ENCODE results near the gene MAF.

The MAF gene

GRCh38 chr16:79593074-79593531 lies 7.4 kb downstream of the MAF start:
- in situ Hi-C loops (cut with MboI; ENCODE audit: low sequenced_read_pairs) = no loop called here

- in situ Hi-C loops (cut with MboI; ENCODE audit: low sequenced_read_pairs) = no loop called here
These were observed 8.4 kb downstream of the MAF start for GRCh38 chr16:79592186-79592585.

- in situ Hi-C loops (cut with MboI; ENCODE audit: low sequenced_read_pairs) = no loop called here
These were observed 10.9 kb downstream of the MAF start for GRCh38 chr16:79589601-79590102.

GRCh38 chr16:79587897-79588296 lies 12.6 kb downstream of the MAF start:
- in situ Hi-C loops (cut with MboI; ENCODE audit: low sequenced_read_pairs) = no loop called here

- in situ Hi-C loops (cut with MboI; ENCODE audit: low sequenced_read_pairs) = no loop called here
These were observed 13.2 kb downstream of the MAF start for GRCh38 chr16:79587296-79587695.

- in situ Hi-C loops (cut with MboI; ENCODE audit: low sequenced_read_pairs) = no loop called here
These were observed 17.7 kb downstream of the MAF start for GRCh38 chr16:79582789-79583188.

GRCh38 chr16:79580453-79581191 lies 19.9 kb downstream of the MAF start:
- in situ Hi-C loops (cut with MboI; ENCODE audit: low sequenced_read_pairs) = no loop called here

- in situ Hi-C loops (cut with MboI; ENCODE audit: low sequenced_read_pairs) = no loop called here
These were observed 23.9 kb downstream of the MAF start for GRCh38 chr16:79576602-79577001.

GRCh38 chr16:79573884-79574283 lies 26.7 kb downstream of the MAF start:
- in situ Hi-C loops (cut with MboI; ENCODE audit: low sequenced_read_pairs) = no loop called here

GRCh38 chr16:79573071-79573470 lies 27.5 kb downstream of the MAF start:
- in situ Hi-C loops (cut with MboI; ENCODE audit: low sequenced_read_pairs) = no loop called here

- in situ Hi-C loops (cut with MboI; ENCODE audit: low sequenced_read_pairs) = no loop called here
These were observed 28.5 kb downstream of the MAF start for GRCh38 chr16:79571903-79572535.

GRCh38 chr16:79571065-79571902 lies 29.3 kb downstream of the MAF start:
- in situ Hi-C loops (cut with MboI; ENCODE audit: low sequenced_read_pairs) = no loop called here

GRCh38 chr16:79564671-79565107 lies 35.8 kb downstream of the MAF start:
- in situ Hi-C loops (cut with MboI; ENCODE audit: low sequenced_read_pairs) = no loop called here

- in situ Hi-C loops (cut with MboI; ENCODE audit: low sequenced_read_pairs) = no loop called here
These were observed 36.6 kb downstream of the MAF start for GRCh38 chr16:79563921-79564320.

- in situ Hi-C loops (cut with MboI; ENCODE audit: low sequenced_read_pairs) = no loop called here
These were observed 38.2 kb downstream of the MAF start for GRCh38 chr16:79562166-79562823.

GRCh38 chr16:79561729-79562128 lies 38.8 kb downstream of the MAF start:
- in situ Hi-C loops (cut with MboI; ENCODE audit: low sequenced_read_pairs) = no loop called here

- in situ Hi-C loops (cut with MboI; ENCODE audit: low sequenced_read_pairs) = no loop called here
These were observed 39.6 kb downstream of the MAF start for GRCh38 chr16:79560923-79561322.

GRCh38 chr16:79560318-79560717 lies 40.2 kb downstream of the MAF start:
- in situ Hi-C loops (cut with MboI; ENCODE audit: low sequenced_read_pairs) = no loop called here

GRCh38 chr16:79559532-79559931 lies 41.0 kb downstream of the MAF start:
- in situ Hi-C loops (cut with MboI; ENCODE audit: low sequenced_read_pairs) = no loop called here

GRCh38 chr16:79557421-79557820 lies 43.1 kb downstream of the MAF start:
- in situ Hi-C loops (cut with MboI; ENCODE audit: low sequenced_read_pairs) = no loop called here

GRCh38 chr16:79554912-79555311 lies 45.6 kb downstream of the MAF start:
- in situ Hi-C loops (cut with MboI; ENCODE audit: low sequenced_read_pairs) = no loop called here

All from hTERT RPE-1 (cell line).